ENCODE results near the gene RIPK1.
"Not testable (repeated sequence)": the region's sequence is repeated elsewhere in the genome, so short reads cannot be mapped to it uniquely, and the experiment has no call there.

- not testable (repeated sequence) for TF ChIP-seq CTCF (IDR thresholded peaks at IDR 0.05; ENCODE audit: borderline replicate concordance, extremely low read depth, low read length, poor library complexity, severe bottlenecking); EZH2 (IDR thresholded peaks at IDR 0.05; ENCODE audit: borderline replicate concordance, low read depth, low read length, severe bottlenecking)
Measured at GRCh38 chr6:3078952-3079351, 10.7 kb downstream of the RIPK1 start.
